T follicular helper cell (primary cell): ENCODE measurements around the gene PTPRT.
"Not testable (repeated sequence)": the region's sequence is repeated elsewhere in the genome, so short reads cannot be mapped to it uniquely, and the experiment has no call there.

Source experiments
- DNase-seq: peaks from one replicate; pipeline ENCODE4 v3.0.0-alpha.2; 2020; ENCODE audit warnings: low read depth

The PTPRT gene

DNA sequence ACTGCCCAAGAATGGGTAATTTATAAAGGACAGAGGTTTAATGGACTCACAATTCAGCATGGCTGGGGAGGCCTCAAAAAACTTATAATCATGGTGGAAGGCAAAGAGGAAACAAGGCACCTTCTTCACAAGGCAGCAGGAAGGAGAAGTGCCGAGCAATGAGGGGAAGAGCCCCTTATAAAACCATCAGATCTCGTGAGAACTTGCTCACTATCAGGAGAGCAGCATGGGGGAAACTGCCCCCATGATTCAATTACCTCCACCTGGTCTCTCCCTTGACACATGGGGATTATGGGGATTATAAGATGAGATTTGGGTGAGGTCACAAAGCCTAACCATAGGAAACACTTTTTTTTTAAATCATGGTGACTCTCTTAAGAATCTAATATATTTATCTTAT lies 278.9 kb downstream of the PTPRT start:
- not testable (repeated sequence) for DNase-seq

DNA sequence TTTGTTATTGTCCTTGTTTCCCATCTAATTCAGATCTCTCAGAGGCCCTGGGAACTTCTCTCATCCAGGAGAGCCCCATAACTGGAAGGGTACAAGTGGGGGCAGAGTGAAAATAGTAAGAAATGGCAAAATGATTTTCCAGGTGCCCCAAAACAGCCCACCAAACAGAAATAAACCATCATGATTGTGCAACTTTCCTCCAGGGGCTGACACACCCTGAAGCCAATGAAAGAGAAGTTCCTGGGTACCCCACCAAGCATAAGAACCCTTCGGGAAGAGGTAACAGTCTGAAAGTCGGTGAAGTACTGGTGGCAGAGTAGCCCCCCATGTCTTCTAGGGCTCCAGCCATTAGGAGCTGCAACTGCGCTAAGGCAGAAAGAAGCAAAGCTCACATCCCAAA lies 282.0 kb downstream of the PTPRT start:
- DNase-seq = no peak

DNA sequence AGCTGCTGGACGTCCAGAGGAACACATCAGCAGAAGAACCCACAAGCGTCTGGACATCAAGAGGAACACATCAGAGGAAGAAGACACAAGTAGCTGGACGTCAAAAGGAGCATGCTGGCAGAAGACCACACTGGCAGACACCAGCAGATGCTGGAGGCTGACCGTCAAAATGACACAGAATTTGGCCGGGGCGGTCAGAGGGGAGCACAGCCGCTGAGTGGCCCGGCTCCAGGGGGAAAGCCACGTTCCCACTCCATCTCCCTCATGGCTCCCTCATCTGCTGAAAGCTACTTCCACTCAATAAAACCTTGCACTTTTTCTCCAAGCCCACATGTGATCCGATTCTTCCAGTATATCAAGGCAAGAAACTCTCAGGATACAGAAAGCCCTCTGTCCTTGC lies 283.6 kb downstream of the PTPRT start:
- DNase-seq = no peak

DNA sequence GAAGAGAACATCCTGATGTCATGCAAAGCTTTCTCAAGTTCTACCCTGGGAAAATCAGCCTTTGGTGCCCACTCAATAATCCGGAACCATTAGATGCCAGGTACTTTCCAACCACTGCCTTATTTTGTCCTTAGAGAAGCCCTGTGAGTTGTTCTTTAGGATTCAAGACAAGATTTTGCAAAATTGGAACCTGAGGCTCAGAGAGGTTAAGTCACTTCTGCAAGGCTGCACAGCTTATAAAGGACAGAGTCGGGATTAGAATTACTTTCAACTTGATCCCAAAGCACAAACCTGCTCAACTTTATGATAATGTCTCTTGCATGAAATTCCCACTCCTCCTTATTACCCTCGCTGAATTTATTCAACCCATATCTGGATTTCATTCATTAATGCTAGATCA lies 287.2 kb downstream of the PTPRT start:
- DNase-seq = no peak

DNA sequence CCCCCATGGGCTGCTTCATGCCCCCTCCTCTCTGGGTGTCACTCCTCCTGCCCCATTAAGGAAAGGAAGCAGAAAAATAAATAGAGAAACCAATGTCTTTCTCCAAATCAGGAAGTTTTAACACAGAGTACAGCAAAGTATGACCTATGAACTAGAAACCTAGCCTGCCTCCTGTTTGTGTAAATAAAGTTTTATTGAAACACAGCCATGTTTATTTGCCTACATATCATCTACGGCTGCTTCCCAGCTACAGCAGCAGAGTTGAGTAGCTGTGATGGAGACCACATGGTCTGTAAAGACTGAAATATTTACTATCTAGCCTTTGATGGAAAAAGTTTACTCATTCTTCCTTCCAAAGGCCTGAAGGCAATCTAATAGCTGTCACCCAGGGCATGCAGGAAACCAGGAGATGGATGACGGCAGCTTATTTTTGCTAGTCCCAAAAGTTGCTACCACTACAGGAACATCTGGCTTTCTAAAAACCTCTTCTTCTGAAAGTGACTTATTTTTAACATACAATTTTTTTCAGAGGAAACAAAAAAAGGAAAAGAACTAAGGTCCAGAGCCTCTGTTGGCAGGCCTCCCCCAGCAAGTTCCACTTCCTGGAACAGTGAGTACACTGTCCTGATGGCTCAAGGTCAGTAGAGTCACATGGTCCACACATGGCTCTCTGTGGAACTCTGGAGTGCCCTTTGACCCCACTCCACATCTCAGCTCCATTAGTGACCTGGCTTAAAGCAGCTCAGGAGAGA lies 287.8 kb downstream of the PTPRT start:
- no peak for DNase-seq

DNA sequence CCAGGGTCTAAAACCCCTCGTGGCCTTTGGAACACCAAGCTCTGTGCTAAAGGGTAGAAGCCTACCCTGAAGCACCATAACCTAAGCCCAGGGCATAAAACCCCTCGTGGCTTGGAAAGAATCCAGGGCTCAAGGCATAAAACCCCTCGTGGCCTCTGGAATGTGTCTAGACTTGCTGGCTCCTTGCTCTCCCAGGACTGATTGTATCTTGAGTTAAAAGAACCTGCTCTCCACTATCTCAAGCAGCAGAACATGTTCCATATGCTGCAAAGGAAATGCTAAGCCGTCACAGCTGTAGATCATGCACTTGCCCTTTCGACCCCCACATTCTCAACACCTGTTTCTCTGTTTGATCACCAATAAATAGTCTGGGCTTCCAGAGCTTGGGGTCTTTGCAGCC lies 288.9 kb downstream of the PTPRT start:
- DNase-seq = not testable (repeated sequence)

DNA sequence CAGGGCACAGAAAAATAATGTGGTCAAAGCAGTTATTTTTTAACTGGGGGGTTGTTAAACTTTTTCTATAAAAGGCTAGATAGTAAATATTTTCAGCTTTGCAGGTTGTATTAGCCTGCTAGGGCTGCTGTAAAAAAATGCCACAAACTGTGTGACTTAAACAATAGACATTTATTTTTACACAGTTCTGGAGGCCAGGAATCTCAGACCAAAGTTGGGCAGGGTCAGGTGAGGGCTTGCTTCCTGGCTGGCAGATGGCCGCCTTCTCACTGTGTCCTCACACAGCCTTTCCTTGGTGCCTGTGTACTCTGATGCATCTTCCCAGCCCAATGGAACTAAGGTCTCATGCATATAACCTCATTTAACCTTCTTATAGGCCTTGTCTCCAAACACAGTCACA lies 294.7 kb downstream of the PTPRT start:
- DNase-seq = no peak

DNA sequence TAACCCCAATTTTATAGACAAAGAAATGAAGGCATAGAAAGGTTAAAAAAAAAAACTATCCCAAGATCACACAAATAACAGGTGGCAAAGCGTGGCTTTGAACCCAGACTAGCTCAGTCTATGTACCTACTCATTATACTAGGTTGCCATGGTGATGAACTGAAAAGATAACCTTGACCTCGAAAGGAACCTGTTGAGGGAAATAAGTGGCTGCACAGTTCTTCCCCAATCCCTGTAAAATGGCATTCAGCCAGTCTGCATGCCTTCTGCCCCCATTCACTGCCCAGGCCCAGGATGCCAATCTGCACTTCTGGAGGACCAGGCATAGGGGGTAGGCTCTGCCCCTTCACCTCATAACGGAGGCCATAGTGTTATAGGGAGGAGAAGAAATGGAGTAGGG lies 295.2 kb downstream of the PTPRT start:
- no peak for DNase-seq

DNA sequence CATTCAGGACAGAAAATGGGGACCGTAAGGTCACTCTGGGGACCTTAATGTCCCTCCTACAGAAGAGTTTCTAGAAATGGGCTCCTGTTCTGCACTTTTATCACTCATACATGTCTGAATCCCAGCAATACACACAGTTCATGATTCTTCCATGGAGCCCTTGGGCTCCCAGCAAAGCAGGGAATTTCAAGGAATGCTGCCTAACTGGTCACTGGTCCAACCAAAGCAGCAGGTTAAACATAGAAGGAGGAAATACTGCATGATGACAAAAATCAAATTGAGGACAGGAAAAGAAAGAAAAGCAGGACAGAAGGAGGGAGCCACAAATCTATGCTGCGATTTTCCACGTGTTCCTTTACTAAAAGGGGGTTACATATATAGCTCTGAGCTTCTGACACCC lies 300.2 kb downstream of the PTPRT start:
- DNase-seq = no peak

DNA sequence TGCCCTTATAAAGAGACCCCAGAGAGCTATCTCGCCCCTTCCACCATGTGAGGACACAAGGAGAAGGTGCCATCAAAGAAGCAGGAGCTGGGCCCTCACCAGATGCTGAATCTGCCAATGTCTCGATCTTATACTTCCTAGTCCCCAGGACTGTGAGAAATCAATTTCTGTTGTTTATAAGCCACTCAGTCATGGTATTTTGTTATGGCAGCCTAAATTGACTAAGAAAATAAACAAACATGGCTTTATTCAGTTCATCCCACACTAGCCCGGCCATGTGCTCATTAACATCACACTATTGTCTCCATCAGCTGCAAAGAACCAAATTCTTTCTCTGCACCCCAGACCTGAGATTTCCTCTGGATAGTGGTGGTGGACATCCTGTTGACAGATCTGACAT lies 302.4 kb downstream of the PTPRT start:
- no peak for DNase-seq

DNA sequence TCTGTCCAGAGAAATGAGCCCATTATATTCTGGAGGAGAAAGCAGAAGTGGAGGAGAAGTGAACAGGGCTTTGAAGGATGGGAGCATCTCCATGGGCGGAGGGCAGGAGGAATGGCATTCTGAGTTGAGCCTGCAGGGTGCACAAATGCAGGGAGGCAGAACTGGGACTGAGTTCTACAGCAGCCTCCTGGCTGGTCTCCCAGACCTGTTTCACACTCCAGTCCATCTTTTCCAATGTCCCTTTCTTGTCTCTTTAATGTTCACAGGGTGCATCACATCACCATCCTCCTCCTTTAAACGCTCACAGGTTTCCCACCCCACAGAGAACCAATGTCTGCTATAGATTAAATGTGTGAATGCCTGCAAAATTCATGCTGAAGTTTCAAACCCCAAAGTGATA lies 302.9 kb downstream of the PTPRT start:
- DNase-seq = no peak

DNA sequence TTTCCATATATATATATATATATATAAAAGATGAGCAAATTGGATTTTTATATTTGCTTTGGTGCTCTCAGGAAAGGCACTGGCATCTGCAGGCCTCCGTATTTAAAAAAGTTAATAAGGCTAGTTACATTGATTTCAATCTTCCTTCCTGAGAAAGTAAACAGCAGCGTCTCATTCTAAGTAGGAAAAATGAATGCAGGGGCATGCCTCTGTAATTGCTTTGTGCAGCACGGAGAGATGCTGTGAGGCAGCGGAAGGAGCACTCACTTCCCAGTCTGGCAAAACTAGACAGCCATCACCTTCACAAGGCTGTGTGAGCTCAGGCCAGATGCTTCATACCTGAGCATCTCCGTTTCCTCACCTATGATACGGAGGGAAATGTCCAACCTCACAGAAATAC lies 303.7 kb downstream of the PTPRT start:
- no peak for DNase-seq

DNA sequence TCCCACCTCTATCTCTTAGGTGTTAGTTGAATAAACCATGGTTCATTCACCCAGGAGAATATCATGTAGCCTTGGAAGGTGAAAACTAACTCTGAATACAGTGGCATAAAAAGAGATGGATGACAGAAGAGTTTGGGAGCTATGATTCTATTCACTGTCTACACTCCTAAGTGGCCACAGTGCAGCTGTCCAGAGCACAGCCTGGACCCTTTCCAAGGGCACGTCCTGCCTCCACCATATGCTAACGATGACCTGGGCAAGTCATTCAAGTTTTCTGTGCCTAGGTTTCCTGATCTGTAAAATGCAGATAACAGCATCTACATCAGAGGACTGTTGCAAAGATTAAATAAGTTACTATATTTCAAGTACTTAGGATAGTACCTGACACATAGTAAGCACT lies 314.1 kb downstream of the PTPRT start:
- DNase-seq = no peak

DNA sequence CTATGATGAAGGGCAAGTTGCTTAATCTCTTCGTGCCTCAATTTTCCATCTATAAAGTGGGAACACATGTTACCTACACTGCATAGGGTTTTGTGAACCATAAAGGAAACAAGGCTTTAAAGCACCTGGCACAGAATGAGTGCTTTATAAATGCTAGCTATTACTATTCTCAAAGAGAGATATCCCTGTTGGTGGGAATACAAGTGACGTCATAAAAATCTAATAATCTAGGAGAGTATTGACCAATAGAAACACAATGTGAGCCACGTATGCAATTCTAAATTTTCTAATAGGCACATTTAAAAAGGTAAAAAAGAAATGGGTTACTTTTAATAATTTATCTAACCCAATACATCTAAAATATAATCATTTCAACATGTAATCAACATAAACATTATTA lies 316.4 kb downstream of the PTPRT start:
- no peak for DNase-seq

DNA sequence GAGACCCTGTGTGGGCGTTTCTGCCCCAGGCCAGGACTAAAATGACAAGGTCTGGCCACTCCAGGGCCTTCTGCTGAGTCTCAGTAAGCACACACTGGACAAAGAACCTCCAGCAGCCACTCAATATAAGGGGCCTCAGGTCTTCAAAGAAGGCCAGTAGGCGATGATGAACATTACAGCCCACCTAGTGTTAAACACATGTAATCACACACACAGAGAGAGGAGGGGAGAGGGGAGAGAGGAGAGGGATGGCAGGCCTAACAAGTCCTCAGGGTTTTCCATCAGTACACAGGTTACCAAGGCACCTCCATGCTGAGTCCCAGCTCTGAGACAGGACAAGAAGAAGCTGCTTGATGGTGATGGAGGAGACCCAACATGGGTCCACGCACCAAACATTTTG lies 325.6 kb downstream of the PTPRT start:
- no peak for DNase-seq

DNA sequence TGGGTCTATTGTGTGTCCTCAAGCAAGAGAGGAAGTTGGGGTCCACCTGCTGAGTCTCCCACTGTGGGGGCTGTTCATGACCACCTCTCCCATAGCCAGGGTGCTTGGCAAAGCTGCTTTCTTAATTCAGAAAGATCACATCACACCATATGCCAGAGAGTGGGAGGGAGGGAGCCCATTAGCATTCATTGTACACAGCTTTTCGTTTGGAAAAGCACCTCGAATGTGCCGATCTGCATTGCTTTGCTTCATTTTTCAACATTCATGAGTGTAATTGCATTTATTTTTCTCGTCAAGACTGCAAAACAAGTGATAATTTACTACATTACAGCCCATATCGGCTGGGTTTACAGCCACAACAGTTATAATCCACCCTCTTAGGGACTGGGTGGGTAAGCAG lies 327.3 kb downstream of the PTPRT start:
- DNase-seq = no peak

DNA sequence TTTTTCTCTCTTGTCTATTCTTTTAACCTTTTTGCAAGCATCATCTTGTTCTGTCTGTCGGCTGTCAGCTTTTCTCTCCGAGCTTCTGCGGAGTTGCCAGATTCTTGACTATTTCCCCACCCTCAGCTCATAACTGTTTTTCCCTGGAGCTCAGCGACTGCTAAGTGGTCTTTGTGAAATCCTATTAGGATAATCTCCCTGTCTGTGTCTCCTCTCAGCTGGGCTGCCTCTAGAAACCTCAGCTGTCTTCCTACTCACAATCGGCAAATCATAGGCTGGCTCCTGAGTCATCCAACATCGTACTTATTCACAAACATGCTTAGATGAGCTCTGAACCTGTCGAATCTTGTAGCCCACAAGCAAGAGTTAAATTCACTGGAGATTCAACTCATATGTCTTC lies 332.3 kb downstream of the PTPRT start:
- DNase-seq = no peak

DNA sequence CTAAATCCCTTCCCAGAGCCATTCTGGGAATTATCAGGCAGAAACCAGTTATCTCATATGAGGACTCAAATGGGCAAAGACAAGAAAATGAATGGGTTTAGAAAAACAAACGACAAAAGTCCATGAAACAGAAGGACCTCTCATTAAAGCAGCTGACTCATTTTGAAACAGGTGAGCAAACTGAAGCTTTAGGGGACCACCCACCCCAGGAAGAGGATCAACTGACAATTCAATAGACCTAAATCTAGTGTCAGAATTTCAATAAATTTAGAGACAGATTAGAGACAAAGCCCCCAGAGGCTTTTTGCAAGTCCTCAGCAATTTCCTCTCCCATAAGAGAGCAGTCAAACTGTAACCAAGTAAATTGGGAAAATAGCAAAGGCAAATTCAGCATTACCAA lies 333.8 kb downstream of the PTPRT start:
- no peak for DNase-seq

DNA sequence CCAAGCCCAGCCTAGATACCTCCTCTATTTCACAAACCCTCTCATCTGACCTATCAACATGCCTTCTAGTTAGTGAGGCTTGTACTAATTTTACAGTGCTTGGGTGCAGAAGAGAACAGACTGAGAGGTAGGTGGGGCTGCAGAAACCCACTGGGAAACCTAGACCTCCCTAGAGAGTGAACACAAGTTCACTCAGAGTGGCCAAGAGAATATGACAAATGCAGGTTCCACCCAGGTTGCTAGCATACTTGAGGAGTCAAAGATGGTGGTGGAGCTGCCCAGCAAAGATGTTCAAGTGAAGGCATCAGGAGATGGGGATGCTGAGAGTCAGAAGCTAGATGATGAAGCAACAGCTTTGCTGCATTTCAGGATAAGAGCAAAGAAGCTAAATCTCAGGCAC lies 337.0 kb downstream of the PTPRT start:
- DNase-seq = no peak

DNA sequence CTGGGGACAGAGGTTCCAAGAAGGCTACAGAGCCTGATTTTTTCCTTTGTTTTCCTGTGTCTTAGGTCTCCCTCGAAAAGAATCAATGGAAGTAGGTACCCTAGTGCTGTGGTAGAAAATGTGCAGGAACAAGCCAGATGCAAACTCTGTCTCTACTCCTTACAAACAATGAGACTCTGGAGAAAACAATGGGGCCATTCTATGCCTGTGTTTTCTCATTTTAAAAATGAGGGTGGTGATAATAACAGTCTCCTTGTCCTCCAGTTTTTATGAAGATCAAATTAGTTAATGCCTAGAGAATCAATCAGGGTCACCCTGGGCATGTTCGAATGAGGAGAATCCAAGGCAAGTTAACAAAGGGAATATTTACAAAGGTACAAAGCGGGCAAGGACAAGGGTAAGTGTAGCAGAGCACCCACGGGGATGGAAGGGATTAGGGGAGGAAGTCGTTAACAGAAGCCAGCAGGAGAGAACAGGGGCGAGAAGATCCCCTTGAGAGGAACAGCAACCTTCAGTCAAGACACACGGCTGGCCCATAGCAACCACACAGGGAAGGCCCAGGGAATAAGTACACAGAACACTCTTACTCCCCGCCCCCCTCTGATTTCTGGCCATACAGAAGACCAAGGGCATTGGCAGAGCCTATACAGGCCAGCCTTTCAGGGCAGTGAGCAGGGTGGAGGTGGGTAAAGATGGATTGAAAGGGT lies 342.8 kb downstream of the PTPRT start:
- no peak for DNase-seq

DNA sequence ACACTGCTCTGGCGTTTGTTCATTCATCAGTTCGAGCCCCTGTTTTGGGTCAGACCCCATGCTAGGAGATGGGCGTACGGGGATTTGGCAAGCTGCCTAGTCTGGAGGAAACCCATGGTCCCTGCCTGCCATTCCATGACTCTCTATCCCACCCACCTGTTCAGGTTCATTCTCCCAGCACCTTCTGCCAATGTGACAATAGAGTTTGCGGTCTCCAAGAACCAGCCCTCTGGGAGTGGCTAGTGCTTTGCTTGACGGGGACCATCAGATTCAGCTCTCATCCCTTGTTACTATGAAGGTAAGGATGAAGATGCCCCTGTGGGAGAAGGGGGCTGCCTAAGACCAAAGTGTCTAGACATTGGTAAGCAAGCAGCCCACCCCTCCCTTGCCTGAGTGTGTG lies 345.0 kb downstream of the PTPRT start:
- DNase-seq = no peak

DNA sequence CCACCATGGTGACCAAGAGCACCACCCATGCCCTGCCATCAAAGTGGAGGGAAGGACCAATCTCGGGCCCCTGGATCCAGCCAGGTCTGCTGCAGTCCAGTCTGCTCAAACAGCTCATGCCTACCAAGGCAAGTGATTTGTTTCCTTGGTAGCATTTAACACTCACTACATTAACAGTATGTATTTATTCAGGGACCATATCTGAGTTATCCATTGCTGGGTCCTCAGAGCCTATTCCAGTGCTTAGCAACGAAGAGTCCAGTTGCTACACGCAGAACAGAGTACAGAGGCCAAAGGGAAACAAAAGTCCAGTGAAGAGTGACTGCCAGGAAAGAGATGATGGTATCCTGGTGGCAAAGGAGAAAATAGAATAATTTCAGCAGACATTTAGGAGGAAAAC lies 352.2 kb downstream of the PTPRT start:
- DNase-seq = no peak

DNA sequence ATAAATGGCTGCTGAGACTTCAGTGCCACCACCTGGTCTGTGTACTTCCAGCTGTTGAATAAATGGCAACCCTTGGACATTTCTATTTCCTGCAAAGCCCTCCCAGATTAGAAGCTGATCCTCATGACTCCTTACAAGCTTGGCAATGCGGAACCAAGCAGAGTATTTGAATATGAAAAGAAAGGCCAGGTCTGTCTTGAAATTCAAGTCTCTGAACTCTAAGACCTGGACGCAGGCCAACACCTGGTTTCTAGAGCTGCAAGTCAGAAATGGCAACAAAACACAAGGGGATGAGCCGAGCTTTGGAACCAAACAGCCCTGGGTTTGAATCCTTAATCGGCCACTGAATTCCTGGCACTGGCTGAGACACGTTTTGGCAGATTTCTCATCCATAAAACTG lies 353.4 kb downstream of the PTPRT start:
- no peak for DNase-seq

DNA sequence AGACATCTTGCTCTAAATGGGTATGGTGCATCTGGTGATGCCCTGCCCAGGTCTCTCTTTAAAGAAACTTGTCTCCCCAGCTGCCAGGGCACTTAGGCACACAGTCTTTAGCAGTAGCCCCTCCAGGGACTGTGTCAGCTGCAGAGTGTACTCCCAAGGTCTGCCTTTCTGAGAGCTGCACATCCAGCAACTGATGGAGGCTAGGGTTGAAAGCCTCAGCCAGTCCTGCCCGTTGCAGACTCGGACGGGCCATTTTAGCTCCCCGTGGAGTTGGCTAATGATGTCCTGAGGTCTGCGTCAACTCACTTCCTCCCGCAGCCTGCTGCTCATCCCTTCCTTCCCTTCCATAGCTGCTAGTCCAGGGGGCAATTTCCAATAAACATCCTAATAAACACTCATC lies 381.8 kb downstream of the PTPRT start:
- DNase-seq = no peak
